SK-N-SH treated with all-trans-retinoic acid at 6 μM for 48 hours (cell line): ENCODE data around the gene ABTB1.
"Not testable (repeated sequence)": the region's sequence is repeated elsewhere in the genome, so short reads cannot be mapped to it uniquely, and the experiment has no call there.

Experiments used
- ATAC-seq: fragments of 200-7000 bp; cut with Tn5 transposase; 3 replicates; pipeline ENCODE4 v1.9.1; 2020; ENCODE audit warnings: mild to moderate bottlenecking, moderate library complexity
- ARNTL ChIP-seq: fragments of 450-650 bp; formaldehyde crosslinking; IDR thresholded peaks from 2 replicates; pipeline ENCODE4 v1.5.0; 2020; ENCODE audit warnings: low read depth, mild to moderate bottlenecking, moderate library complexity, borderline replicate concordance
- BACH2 ChIP-seq: fragments of 250-450 bp; sonication (Bioruptor Pico); IDR thresholded peaks from 2 replicates; pipeline ENCODE4 v1.9.0; 2021; ENCODE audit warnings: mild to moderate bottlenecking, borderline replicate concordance
- CSRNP3 ChIP-seq: fragments of 250-450 bp; sonication (Bioruptor Pico); IDR thresholded peaks from 2 replicates; pipeline ENCODE4 v1.5.1; 2021; ENCODE audit warnings: mild to moderate bottlenecking, moderate library complexity
- ESRRG ChIP-seq: fragments of 250-450 bp; sonication (Bioruptor Pico); IDR thresholded peaks from 2 replicates; pipeline ENCODE4 v1.6.1; 2021; ENCODE audit warnings: mild to moderate bottlenecking
- GLIS3 ChIP-seq: fragments of 250-450 bp; sonication (Bioruptor Pico); IDR thresholded peaks from 2 replicates; pipeline ENCODE4 v1.5.0; 2020; ENCODE audit warnings: mild to moderate bottlenecking, moderate library complexity
- ISL1 ChIP-seq: fragments of 250-450 bp; sonication (Bioruptor Pico); IDR thresholded peaks from 2 replicates; pipeline ENCODE4 v2.1.2; 2022; ENCODE audit warnings: mild to moderate bottlenecking, moderate library complexity
- OSR1 ChIP-seq: fragments of 250-450 bp; sonication (Bioruptor Pico); IDR thresholded peaks from 2 replicates; pipeline ENCODE4 v1.8.0; 2022; ENCODE audit warnings: moderate library complexity, mild to moderate bottlenecking, inconsistent platforms
- PATZ1 ChIP-seq: fragments of 250-450 bp; sonication (Bioruptor Pico); IDR thresholded peaks from 2 replicates; pipeline ENCODE4 v1.8.0; 2020; ENCODE audit warnings: mild to moderate bottlenecking, moderate library complexity, borderline replicate concordance
- POU6F1 ChIP-seq: fragments of 250-450 bp; sonication (Bioruptor Pico); IDR thresholded peaks from 2 replicates; pipeline ENCODE4 v1.8.0; 2021; ENCODE audit warnings: low read depth, mild to moderate bottlenecking, moderate library complexity, borderline replicate concordance
- PPARA ChIP-seq: fragments of 250-450 bp; sonication (Bioruptor Pico); IDR thresholded peaks from 2 replicates; pipeline ENCODE4 v1.5.0; 2020; ENCODE audit warnings: mild to moderate bottlenecking, borderline replicate concordance
- RARB ChIP-seq: fragments of 250-450 bp; sonication (Bioruptor Pico); IDR thresholded peaks from 2 replicates; pipeline ENCODE4 v1.8.0; 2021; ENCODE audit warnings: mild to moderate bottlenecking, moderate library complexity
- SNAI2 ChIP-seq: fragments of 250-450 bp; sonication (Bioruptor Pico); IDR thresholded peaks from 2 replicates; pipeline ENCODE4 v1.5.0; 2020; ENCODE audit warnings: mild to moderate bottlenecking, moderate library complexity
- TCF4 ChIP-seq: fragments of 250-450 bp; sonication (Bioruptor Pico); IDR thresholded peaks from 2 replicates; pipeline ENCODE4 v1.8.0; 2021; ENCODE audit warnings: mild to moderate bottlenecking, moderate library complexity, borderline replicate concordance
- ZC3H10 ChIP-seq: fragments of 250-450 bp; sonication (Bioruptor Pico); IDR thresholded peaks from 2 replicates; pipeline ENCODE4 v1.5.1; 2021; ENCODE audit warnings: mild to moderate bottlenecking, moderate library complexity
- ZFP3 ChIP-seq: fragments of 250-450 bp; sonication (Bioruptor Pico); IDR thresholded peaks from 2 replicates; pipeline ENCODE4 v1.5.0; 2020; ENCODE audit warnings: mild to moderate bottlenecking, moderate library complexity
- ZFP30 ChIP-seq: fragments of 450-650 bp; formaldehyde crosslinking; IDR thresholded peaks from 2 replicates; pipeline ENCODE4 v1.5.0; 2022; ENCODE audit warnings: mild to moderate bottlenecking, moderate library complexity
- ZNF565 ChIP-seq: fragments of 450-650 bp; formaldehyde crosslinking; conservative IDR thresholded peaks from 2 replicates; pipeline ENCODE4 v1.5.0; 2020; ENCODE audit warnings: low read depth, mild to moderate bottlenecking, moderate library complexity
- ZNF8 ChIP-seq: fragments of 450-650 bp; formaldehyde crosslinking; IDR thresholded peaks from 2 replicates; pipeline ENCODE4 v1.5.0; 2020; ENCODE audit warnings: mild to moderate bottlenecking, moderate library complexity
- TF ChIP-seq, protein P1 (sequence below): fragments of 250-450 bp; sonication (Bioruptor Pico); IDR thresholded peaks from 2 replicates; pipeline ENCODE4 v1.5.1; 2020; ENCODE audit warnings: low read depth, mild to moderate bottlenecking, moderate library complexity
- TF ChIP-seq, protein P2 (sequence below): fragments of 250-450 bp; sonication (Bioruptor Pico); IDR thresholded peaks from 2 replicates; pipeline ENCODE4 v1.5.0; 2020; ENCODE audit warnings: mild to moderate bottlenecking, moderate library complexity

Gene ABTB1

GRCh38 chr3:127680146-127680661 is 7.5 kb downstream of the ABTB1 start:
- no peak for ATAC-seq
- TF ChIP-seq BACH2 (no peak), ISL1 (no peak), ZC3H10 (CRISPR knock-in tag) (no peak), OSR1 (CRISPR knock-in tag) (no peak), ESRRG (CRISPR knock-in tag) (no peak), POU6F1 (CRISPR knock-in tag) (no peak), SNAI2 (CRISPR knock-in tag) (no peak), ARNTL (CRISPR knock-in tag) (no peak), ZFP30 (no peak), RARB (CRISPR knock-in tag) (no peak)
- TF ChIP-seq, all 23 proteins: peak for 0

DNA sequence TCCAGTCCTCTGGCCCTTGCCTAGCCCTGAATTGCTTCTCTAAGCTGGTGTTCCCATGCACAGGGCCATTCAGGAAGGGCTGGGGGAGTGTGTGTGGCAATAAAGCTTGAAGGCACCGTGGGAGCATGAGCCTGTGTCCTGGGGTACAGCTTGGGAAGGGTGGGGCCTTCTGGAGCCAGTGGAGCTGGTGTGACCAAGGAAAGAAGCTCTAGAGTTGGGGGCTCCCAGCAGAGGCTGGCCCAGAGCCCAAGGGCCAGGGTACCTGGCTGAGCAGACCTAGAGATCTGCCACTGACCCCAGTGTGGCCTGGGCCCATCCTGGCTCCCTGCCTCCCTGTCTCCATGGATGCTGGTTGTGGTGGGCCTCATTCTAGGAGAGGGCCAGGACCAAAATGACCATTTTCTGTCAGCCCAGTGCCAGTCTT is 8.1 kb downstream of the ABTB1 start:
- ATAC-seq, result no peak
- TF ChIP-seq PATZ1 (CRISPR knock-in tag) (no peak), CSRNP3 (no peak), ZFP30 (no peak), ESRRG (CRISPR knock-in tag) (no peak)

GRCh38 chr3:127682175-127682554 is 9.4 kb downstream of the ABTB1 start:
- not testable (repeated sequence) for ATAC-seq

- no peak for ATAC-seq
- no peak for TF ChIP-seq SNAI2 (CRISPR knock-in tag)
- no peak for TF ChIP-seq ZNF565 (CRISPR knock-in tag)
- TF ChIP-seq, protein P1, sequence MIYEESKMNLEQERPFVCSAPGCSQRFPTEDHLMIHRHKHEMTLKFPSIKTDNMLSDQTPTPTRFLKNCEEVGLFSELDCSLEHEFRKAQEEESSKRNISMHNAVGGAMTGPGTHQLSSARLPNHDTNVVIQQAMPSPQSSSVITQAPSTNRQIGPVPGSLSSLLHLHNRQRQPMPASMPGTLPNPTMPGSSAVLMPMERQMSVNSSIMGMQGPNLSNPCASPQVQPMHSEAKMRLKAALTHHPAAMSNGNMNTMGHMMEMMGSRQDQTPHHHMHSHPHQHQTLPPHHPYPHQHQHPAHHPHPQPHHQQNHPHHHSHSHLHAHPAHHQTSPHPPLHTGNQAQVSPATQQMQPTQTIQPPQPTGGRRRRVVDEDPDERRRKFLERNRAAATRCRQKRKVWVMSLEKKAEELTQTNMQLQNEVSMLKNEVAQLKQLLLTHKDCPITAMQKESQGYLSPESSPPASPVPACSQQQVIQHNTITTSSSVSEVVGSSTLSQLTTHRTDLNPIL (CRISPR knock-in tag), result no peak
- no peak for TF ChIP-seq POU6F1 (CRISPR knock-in tag)
- no peak for TF ChIP-seq ZNF8 (CRISPR knock-in tag)
- no peak for TF ChIP-seq PATZ1 (CRISPR knock-in tag)
- TF ChIP-seq ZFP3 (CRISPR knock-in tag), result no peak
- TF ChIP-seq, protein P2, sequence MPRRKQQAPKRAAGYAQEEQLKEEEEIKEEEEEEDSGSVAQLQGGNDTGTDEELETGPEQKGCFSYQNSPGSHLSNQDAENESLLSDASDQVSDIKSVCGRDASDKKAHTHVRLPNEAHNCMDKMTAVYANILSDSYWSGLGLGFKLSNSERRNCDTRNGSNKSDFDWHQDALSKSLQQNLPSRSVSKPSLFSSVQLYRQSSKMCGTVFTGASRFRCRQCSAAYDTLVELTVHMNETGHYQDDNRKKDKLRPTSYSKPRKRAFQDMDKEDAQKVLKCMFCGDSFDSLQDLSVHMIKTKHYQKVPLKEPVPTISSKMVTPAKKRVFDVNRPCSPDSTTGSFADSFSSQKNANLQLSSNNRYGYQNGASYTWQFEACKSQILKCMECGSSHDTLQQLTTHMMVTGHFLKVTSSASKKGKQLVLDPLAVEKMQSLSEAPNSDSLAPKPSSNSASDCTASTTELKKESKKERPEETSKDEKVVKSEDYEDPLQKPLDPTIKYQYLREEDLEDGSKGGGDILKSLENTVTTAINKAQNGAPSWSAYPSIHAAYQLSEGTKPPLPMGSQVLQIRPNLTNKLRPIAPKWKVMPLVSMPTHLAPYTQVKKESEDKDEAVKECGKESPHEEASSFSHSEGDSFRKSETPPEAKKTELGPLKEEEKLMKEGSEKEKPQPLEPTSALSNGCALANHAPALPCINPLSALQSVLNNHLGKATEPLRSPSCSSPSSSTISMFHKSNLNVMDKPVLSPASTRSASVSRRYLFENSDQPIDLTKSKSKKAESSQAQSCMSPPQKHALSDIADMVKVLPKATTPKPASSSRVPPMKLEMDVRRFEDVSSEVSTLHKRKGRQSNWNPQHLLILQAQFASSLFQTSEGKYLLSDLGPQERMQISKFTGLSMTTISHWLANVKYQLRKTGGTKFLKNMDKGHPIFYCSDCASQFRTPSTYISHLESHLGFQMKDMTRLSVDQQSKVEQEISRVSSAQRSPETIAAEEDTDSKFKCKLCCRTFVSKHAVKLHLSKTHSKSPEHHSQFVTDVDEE (CRISPR knock-in tag), result no peak
- TF ChIP-seq ISL1, result no peak
- TF ChIP-seq TCF4, result no peak
- TF ChIP-seq GLIS3 (CRISPR knock-in tag), result no peak
- TF ChIP-seq PPARA (CRISPR knock-in tag), result no peak
These were observed 9.8 kb downstream of the ABTB1 start for GRCh38 chr3:127682561-127682960.
